GM20431 (cell line): ENCODE results near the gene HES5.

Experiments
- in situ Hi-C: fragments of 300-500 bp; cut with MseI, MboI; formaldehyde crosslinking; loops from one replicate; pipeline ENCODE4 v1.15.0; 2020; ENCODE audit warnings: low sequenced_read_pairs; ENCODE audit not compliant: unreplicated experiment

HES5 gene

GRCh38 chr1:2535981-2536380 lies 5.9 kb upstream of the HES5 start:
- in situ Hi-C loops: loop anchor here (25.0 kb wide), 1 partner anchor 349 kb away; the partner anchor contains the start of gene FAAP20

- in situ Hi-C loops: loop anchor here (25.0 kb wide), 1 partner anchor 348 kb away; the partner anchor contains the start of gene FAAP20
Measured at GRCh38 chr1:2535455-2535854, 5.4 kb upstream of the HES5 start.

DNA sequence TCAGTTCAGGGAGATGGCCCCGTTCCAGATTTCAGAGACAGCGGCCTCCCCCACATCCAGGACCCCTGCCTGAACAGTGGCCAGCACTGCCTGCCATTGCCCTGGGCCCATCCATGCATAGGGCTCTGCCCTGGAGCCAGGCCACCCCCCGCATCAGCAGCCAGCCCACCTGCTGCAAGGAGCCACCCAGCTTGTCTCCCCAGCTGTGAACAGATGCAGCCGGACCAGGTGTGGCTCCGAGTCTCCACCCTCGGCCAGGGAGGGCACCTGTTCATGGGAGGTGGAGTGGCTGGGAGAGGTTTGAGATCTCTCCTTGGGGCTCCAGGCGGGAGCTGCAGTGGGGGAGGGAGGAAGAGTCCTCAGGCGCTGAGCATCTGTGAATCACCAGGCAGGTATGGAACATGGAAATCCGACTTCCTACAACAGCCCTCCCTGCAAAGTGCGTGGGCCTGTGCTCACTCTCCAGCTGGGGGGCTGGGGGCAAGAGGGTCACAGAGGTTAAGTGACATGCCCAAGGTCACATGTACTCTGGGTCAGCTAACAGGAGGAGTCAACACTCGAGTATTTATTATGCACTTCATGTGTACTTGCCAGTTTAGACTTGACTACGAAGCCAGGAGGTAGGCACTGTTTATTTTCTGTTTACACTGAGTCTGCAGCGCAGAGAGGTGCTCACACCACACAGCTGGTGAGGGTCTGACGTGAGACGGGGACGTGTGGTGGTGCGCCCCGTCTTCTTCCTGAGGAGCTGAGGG lies 4.8 kb upstream of the HES5 start:
- in situ Hi-C loops: loop anchor here (25.0 kb wide), 1 partner anchor 348 kb away; the partner anchor contains the start of gene FAAP20

- in situ Hi-C loops: loop anchor here (25.0 kb wide), 1 partner anchor 347 kb away; the partner anchor contains the start of gene FAAP20
Measured at GRCh38 chr1:2534315-2534686, 4.2 kb upstream of the HES5 start.

- in situ Hi-C loops: loop anchor here (25.0 kb wide), 1 partner anchor 346 kb away; the partner anchor contains the start of gene FAAP20
Measured at GRCh38 chr1:2533365-2533764, 3.3 kb upstream of the HES5 start.

GRCh38 chr1:2532485-2533160 lies 2.6 kb upstream of the HES5 start:
- in situ Hi-C loops: loop anchor here (25.0 kb wide), 1 partner anchor 345 kb away; the partner anchor contains the start of gene FAAP20

- in situ Hi-C loops: loop anchor here (25.0 kb wide), 1 partner anchor 343 kb away; the partner anchor contains the start of gene FAAP20
Measured at GRCh38 chr1:2530513-2531361, 674 bp upstream of the HES5 start.

- in situ Hi-C loops: loop anchor here (25.0 kb wide), 1 partner anchor 342 kb away; the partner anchor contains the start of gene FAAP20
Measured at GRCh38 chr1:2528966-2529783, 888 bp downstream of the HES5 start.

DNA sequence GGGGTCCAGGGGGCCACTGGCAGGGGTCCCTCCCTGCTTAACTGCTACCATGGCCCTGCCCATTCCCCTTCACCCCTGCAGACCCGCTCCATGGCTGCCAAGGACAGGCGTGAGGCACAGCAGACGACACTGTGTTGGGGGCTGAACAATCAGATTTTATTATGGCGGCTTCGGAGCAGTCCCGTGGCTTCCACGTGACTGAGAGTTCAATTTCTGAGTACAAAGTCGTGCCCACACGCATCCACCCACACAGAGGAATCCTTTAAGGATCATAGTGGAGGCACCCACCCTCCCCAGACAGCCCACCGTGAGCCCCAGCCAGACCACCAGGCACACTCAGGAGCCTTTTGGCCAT lies 1.5 kb downstream of the HES5 start:
- in situ Hi-C loops: loop anchor here (25.0 kb wide), 1 partner anchor 341 kb away; the partner anchor contains the start of gene FAAP20

DNA sequence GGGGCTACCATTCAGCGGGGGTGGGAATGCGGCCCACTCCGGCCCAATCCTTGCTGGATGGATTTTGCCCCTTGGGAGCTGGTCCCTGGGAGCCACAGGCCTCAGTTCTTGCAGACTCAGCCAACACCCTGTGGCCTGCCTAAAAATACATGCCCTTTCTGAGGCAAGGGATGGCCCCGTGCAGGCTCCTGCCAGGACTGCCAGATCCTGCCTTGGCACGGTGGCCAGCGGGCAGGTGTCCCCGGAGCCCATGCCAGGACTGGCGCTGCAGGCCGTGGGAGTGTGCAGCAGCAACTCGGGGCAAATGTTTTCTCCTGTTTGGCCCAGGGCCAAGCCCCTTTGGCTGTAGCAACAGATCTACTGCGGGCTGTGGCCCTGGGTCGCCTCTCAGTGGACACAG lies 2.0 kb downstream of the HES5 start:
- in situ Hi-C loops: loop anchor here (25.0 kb wide), 1 partner anchor 341 kb away; the partner anchor contains the start of gene FAAP20

GRCh38 chr1:2527556-2527860 lies 2.6 kb downstream of the HES5 start:
- in situ Hi-C loops: loop anchor here (25.0 kb wide), 1 partner anchor 340 kb away; the partner anchor contains the start of gene FAAP20

- in situ Hi-C loops: loop anchor here (25.0 kb wide), 1 partner anchor 340 kb away; the partner anchor contains the start of gene FAAP20
Measured at GRCh38 chr1:2526824-2527555, 3.1 kb downstream of the HES5 start.

- in situ Hi-C loops: loop anchor here (25.0 kb wide), 1 partner anchor 339 kb away; the partner anchor contains the start of gene FAAP20
Measured at GRCh38 chr1:2525920-2526823, 3.9 kb downstream of the HES5 start, which contains the start of gene PANK4. PANK4 (minus strand) TSS chr1:2526596; CDS start chr1:2526587, 9 bp downstream.

DNA sequence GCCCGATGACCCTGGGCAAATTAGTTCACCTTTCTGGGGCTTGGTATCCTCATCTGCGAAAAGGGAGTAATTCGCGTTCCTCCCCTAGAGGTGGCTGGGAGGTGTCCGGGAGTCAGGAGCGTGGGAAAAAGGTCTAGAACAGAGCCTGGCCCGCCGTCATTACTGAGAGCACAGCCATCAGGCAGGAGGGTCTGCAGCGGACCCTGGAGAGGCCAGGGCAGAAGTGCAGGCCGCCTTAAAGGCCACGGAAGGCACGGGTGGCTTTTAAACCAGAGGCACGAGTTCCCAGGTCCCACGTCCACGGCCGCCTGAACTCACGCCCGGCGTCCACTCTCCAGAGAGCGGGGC lies 4.5 kb downstream of the HES5 start:
- in situ Hi-C loops: loop anchor here (25.0 kb wide), 1 partner anchor 338 kb away; the partner anchor contains the start of gene FAAP20

GRCh38 chr1:2523891-2524609 lies 6.0 kb downstream of the HES5 start:
- in situ Hi-C loops: no loop called here

DNA sequence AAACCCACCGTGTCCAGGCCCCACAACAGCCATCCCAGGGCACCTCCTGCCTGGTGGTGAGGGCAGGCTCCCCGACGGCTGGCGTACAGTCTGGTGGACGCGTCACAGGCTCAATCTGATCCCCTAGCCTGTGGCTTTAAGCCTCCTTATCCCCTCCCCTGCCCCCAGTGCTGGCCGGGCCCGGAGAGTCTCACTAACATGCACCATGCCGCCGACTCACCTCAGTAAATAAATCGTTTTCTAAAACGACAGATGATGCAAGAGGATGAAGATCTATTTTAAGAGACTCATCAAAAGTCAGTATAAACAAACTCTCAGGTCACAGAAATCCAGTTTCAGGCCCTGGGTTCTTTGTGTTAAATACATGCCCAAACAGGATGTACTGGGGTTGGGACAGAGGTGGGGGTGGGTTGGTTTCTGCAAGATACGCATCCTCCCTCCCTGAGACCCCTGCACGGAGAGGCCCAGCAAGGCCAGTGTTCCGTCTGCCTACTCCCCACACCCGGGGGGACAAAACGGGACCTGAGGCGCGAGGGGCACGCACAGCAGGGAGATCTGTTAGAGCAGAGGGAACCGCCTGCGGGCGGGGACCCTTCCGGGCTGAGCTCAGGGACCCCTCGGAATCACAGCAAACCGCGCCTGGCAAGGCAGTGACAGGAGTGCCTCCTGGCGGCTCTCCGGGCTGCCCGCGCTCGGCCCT lies 6.7 kb downstream of the HES5 start:
- in situ Hi-C loops: no loop called here
